Neural cell (in vitro differentiated cells): ENCODE data around the gene INPP5F. TPM values are rescaled to one million over a fixed set of nuclear protein-coding genes. Genes with fewer than 3 reads are reported as not detected.

ENCODE experiments used
- H2AFZ ChIP-seq: fragments of 200-600, 300-800 bp; sonication (generic), shearing (Covaris generic); 2 replicates; pipeline ENCODE4 v1.6.0; 2014; ENCODE audit warnings: low read depth, mild to moderate bottlenecking, antibody characterized with exemption, low read length, moderate library complexity
- H3F3A ChIP-seq: fragments of 200-600 bp; shearing (Covaris generic); 2 replicates; pipeline ENCODE4 v1.6.1; 2016; ENCODE audit warnings: mild to moderate bottlenecking, moderate library complexity, mixed read lengths, antibody characterized with exemption, low read length; ENCODE audit not compliant: insufficient read depth, poor library complexity, severe bottlenecking
- H3K27ac ChIP-seq: fragments of 200-600, 300-800 bp; sonication (generic), shearing (Covaris generic); 2 replicates; pipeline ENCODE4 v1.5.1; 2014; ENCODE audit warnings: mild to moderate bottlenecking, low read length, moderate library complexity
- H3K27me3 ChIP-seq: fragments of 300-800, 200-600 bp; sonication (generic), shearing (Covaris generic); 2 replicates; pipeline ENCODE4 v1.6.0; 2014; ENCODE audit warnings: mild to moderate bottlenecking, low read depth, low read length, moderate library complexity; ENCODE audit not compliant: insufficient read depth
- H3K36me3 ChIP-seq: fragments of 300-800, 200-600 bp; sonication (generic), shearing (Covaris generic); 2 replicates; pipeline ENCODE4 v1.5.1; 2014; ENCODE audit warnings: mild to moderate bottlenecking, antibody characterized with exemption, low read length, moderate library complexity; ENCODE audit not compliant: insufficient read depth
- H3K4me2 ChIP-seq: fragments of 300-800, 200-600 bp; sonication (generic), shearing (Covaris generic); 2 replicates; pipeline ENCODE4 v1.6.0; 2014; ENCODE audit warnings: mild to moderate bottlenecking, low read length
- H3K4me3 ChIP-seq: fragments of 300-800, 200-600 bp; sonication (generic), shearing (Covaris generic); 2 replicates; pipeline ENCODE4 v1.5.1; 2014; ENCODE audit warnings: mild to moderate bottlenecking, low read length, moderate library complexity
- H3K79me2 ChIP-seq: fragments of 200-600 bp; shearing (Covaris generic); replicated peaks from 2 replicates; pipeline ENCODE4 v1.6.0; 2014; ENCODE audit warnings: mild to moderate bottlenecking, low read length, moderate library complexity; ENCODE audit not compliant: insufficient read depth
- H3K9ac ChIP-seq: fragments of 300-800, 200-600 bp; sonication (generic), shearing (Covaris generic); 2 replicates; pipeline ENCODE4 v1.6.1; 2016; ENCODE audit warnings: mild to moderate bottlenecking, low read length, mixed read lengths
- H3K9me2 ChIP-seq: fragments of 200-600 bp; shearing (Covaris generic); 2 replicates; pipeline ENCODE4 v1.6.1; 2016; ENCODE audit warnings: mild to moderate bottlenecking, low read length, mixed read lengths; ENCODE audit not compliant: insufficient read depth
- H3K9me3 ChIP-seq: fragments of 200-600, 300-800 bp; sonication (generic), shearing (Covaris generic); 2 replicates; pipeline ENCODE4 v1.6.1; 2016; ENCODE audit warnings: mild to moderate bottlenecking, mixed run types, low read length, moderate library complexity, mixed read lengths
- H4K20me1 ChIP-seq: fragments of 200-600 bp; shearing (Covaris generic); 2 replicates; pipeline ENCODE4 v1.6.1; 2016; ENCODE audit warnings: mild to moderate bottlenecking, mixed run types; ENCODE audit not compliant: insufficient read depth
- CTCF ChIP-seq: fragments of 450-650 bp; IDR thresholded peaks from 2 replicates; pipeline ENCODE4 v1.5.1; 2014; ENCODE audit warnings: antibody characterized with exemption, mild to moderate bottlenecking, moderate library complexity; ENCODE audit not compliant: poor library complexity, severe bottlenecking
- EP300 ChIP-seq: fragments of 450-650 bp; conservative IDR thresholded peaks from 2 replicates; pipeline ENCODE4 v1.6.1; 2014; ENCODE audit warnings: antibody characterized with exemption, mild to moderate bottlenecking, moderate library complexity; ENCODE audit not compliant: poor library complexity, severe bottlenecking
- EZH2 ChIP-seq: fragments of 200-600, 300-800 bp; shearing (Covaris generic), sonication (generic); IDR thresholded peaks from 2 replicates; pipeline ENCODE4 v1.6.1; 2014; ENCODE audit warnings: antibody characterized with exemption, low read length, borderline replicate concordance, mild to moderate bottlenecking; ENCODE audit not compliant: insufficient read depth, poor library complexity, severe bottlenecking
- MXI1 ChIP-seq: fragments of 450-650 bp; conservative IDR thresholded peaks from 2 replicates; pipeline ENCODE4 v1.6.1; 2014; ENCODE audit warnings: antibody characterized with exemption, mild to moderate bottlenecking; ENCODE audit not compliant: poor library complexity, severe bottlenecking
- POLR2AphosphoS5 ChIP-seq: IDR thresholded peaks from 2 replicates; pipeline ENCODE4 v1.6.1; 2012
- RAD21 ChIP-seq: fragments of 450-650 bp; conservative IDR thresholded peaks from 2 replicates; pipeline ENCODE4 v1.6.1; 2014; ENCODE audit warnings: antibody characterized with exemption, mild to moderate bottlenecking, moderate library complexity
- SMC3 ChIP-seq: fragments of 450-650 bp; conservative IDR thresholded peaks from 2 replicates; pipeline ENCODE4 v1.6.1; 2014; ENCODE audit warnings: antibody characterized with exemption, mild to moderate bottlenecking, moderate library complexity; ENCODE audit not compliant: poor library complexity
- TAF1 ChIP-seq: IDR thresholded peaks from 2 replicates; pipeline ENCODE4 v1.6.1; 2012; ENCODE audit warnings: low read depth
- polyA plus RNA-seq: library from polyadenylated mRNA; depleted of rRNA; stranded (reverse); fragments of >200 nt; gene quantifications from 2 replicates; pipeline ENCODE4 v1.2.3, GENCODE V29; 2014
- TF ChIP-seq, protein P1 (sequence below): IDR thresholded peaks from 2 replicates; pipeline ENCODE4 v1.6.1; 2012; ENCODE audit warnings: borderline replicate concordance

The INPP5F gene
- polyA plus RNA-seq, 1 donor from 2014 or later = 114 TPM

DNA sequence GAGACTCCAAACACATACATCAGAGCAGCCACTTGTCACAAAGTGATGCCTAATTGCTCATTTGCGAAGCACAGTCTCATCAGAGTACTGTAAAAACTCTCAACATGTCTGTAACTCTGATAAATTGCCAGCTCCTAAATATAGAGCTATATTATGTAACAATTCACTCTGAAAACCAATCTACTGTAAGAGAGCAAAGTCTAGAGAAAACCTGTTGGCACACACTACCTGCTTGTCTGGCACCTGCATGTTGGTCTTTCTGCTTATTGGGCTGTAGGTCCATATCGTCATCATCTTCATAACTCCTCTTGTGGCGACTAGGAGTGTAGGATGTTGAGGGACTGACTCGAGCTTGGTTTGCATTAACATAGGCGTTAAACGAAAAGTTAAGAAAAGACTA, 127.0 kb downstream of the INPP5F start:
- Histone ChIP-seq H3K4me2 (no peak overlapping the region), H3K27me3 (no peaks in the 10 kb centered on the region), H3F3A (no peaks in the 10 kb centered on the region), H3K9me2 (no peaks in the 10 kb centered on the region), H3K9ac (no peak overlapping the region), H3K9me3 (no peaks in the 10 kb centered on the region), H2AFZ (no peak overlapping the region), H4K20me1 (no peaks in the 10 kb centered on the region), H3K79me2 (no peaks in the 10 kb centered on the region), H3K4me3 (no peak overlapping the region), H3K27ac (no peak overlapping the region), H3K36me3 (peaks cover 11% of the 10 kb centered on the region)
- no peak for TF ChIP-seq TAF1
- TF ChIP-seq CTCF = no peak
- TF ChIP-seq EZH2 = no peak
- TF ChIP-seq MXI1 = no peak
- no peak for TF ChIP-seq EP300
- TF ChIP-seq, protein P1, sequence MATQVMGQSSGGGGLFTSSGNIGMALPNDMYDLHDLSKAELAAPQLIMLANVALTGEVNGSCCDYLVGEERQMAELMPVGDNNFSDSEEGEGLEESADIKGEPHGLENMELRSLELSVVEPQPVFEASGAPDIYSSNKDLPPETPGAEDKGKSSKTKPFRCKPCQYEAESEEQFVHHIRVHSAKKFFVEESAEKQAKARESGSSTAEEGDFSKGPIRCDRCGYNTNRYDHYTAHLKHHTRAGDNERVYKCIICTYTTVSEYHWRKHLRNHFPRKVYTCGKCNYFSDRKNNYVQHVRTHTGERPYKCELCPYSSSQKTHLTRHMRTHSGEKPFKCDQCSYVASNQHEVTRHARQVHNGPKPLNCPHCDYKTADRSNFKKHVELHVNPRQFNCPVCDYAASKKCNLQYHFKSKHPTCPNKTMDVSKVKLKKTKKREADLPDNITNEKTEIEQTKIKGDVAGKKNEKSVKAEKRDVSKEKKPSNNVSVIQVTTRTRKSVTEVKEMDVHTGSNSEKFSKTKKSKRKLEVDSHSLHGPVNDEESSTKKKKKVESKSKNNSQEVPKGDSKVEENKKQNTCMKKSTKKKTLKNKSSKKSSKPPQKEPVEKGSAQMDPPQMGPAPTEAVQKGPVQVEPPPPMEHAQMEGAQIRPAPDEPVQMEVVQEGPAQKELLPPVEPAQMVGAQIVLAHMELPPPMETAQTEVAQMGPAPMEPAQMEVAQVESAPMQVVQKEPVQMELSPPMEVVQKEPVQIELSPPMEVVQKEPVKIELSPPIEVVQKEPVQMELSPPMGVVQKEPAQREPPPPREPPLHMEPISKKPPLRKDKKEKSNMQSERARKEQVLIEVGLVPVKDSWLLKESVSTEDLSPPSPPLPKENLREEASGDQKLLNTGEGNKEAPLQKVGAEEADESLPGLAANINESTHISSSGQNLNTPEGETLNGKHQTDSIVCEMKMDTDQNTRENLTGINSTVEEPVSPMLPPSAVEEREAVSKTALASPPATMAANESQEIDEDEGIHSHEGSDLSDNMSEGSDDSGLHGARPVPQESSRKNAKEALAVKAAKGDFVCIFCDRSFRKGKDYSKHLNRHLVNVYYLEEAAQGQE = no peak
- TF ChIP-seq POLR2AphosphoS5 = no peak
- no peak for TF ChIP-seq RAD21
- TF ChIP-seq SMC3 = no peak

GRCh38 chr10:119853574-119853973, 127.7 kb downstream of the INPP5F start:
- TF ChIP-seq CTCF (no peak), POLR2AphosphoS5 (no peak), RAD21 (no peak), TAF1 (no peak), MXI1 (no peak), SMC3 (no peak), EP300 (no peak), EZH2 (no peak)
- TF ChIP-seq, protein P1 = no peak
- H3K36me3 ChIP-seq = peaks cover 17% of the 10 kb centered on the region
- no peaks in the 10 kb centered on the region for H3K9me3 ChIP-seq

More at GRCh38 chr10:119853574-119853973, 127.7 kb downstream of the INPP5F start:
- Histone ChIP-seq H3K9me2 (no peaks in the 10 kb centered on the region), H3K9ac (no peak overlapping the region), H3K4me2 (no peak overlapping the region), H3K79me2 (no peaks in the 10 kb centered on the region), H4K20me1 (no peaks in the 10 kb centered on the region), H3K27me3 (no peaks in the 10 kb centered on the region), H3K4me3 (no peak overlapping the region), H2AFZ (no peak overlapping the region), H3F3A (no peaks in the 10 kb centered on the region), H3K27ac (no peak overlapping the region)
